SJSA1 (cell line): ENCODE results near the gene CDH18. TPM values are rescaled to one million over a fixed set of nuclear protein-coding genes. Genes with fewer than 3 reads are reported as not detected.

Experiments
- DNase-seq, 2 experiments: peaks; one replicate each; pipeline ENCODE4 v3.0.0-alpha.2; 2015 to 2020; ENCODE audit warnings: low spot score in 2 of 2, low read depth in 1 of 2
- H3K27ac ChIP-seq: fragments of 250-450 bp; sonication (Bioruptor Pico); 2 replicates; pipeline ENCODE4 v1.5.1; 2020; ENCODE audit warnings: mild to moderate bottlenecking, moderate library complexity
- H3K27me3 ChIP-seq: fragments of 250-450 bp; sonication (Bioruptor Pico); replicated peaks from 2 replicates; pipeline ENCODE4 v1.5.1; 2020; ENCODE audit warnings: mild to moderate bottlenecking, moderate library complexity
- H3K36me3 ChIP-seq: fragments of 250-450 bp; sonication (Bioruptor Pico); 2 replicates; pipeline ENCODE4 v1.5.1; 2020; ENCODE audit warnings: mild to moderate bottlenecking
- H3K4me1 ChIP-seq: fragments of 250-450 bp; sonication (Bioruptor Pico); replicated peaks from 2 replicates; pipeline ENCODE4 v1.6.1; 2021; ENCODE audit warnings: mild to moderate bottlenecking
- H3K4me3 ChIP-seq: fragments of 250-450 bp; sonication (Bioruptor Pico); 2 replicates; pipeline ENCODE4 v1.5.1; 2020; ENCODE audit warnings: mild to moderate bottlenecking
- H3K9me3 ChIP-seq: fragments of 250-450 bp; sonication (Bioruptor Pico); replicated peaks from 2 replicates; pipeline ENCODE4 v1.5.1; 2020; ENCODE audit warnings: mild to moderate bottlenecking
- total RNA-seq: library from RNA; depleted of rRNA; stranded (reverse); fragments of >200 nt; shearing (Covaris generic); gene quantifications from 2 replicates; pipeline ENCODE4 v1.2.3, GENCODE V29; 2014

The CDH18 gene
- total RNA-seq, 1 experiment from 2014 or later: not detected

- DNase-seq: no peak
- Histone ChIP-seq H3K9me3 (no peaks in the 10 kb centered on the region), H3K4me1 (no peaks in the 10 kb centered on the region), H3K36me3 (no peaks in the 10 kb centered on the region), H3K4me3 (no peak overlapping the region), H3K27me3 (no peaks in the 10 kb centered on the region), H3K27ac (no peak overlapping the region)
These were observed 371.2 kb downstream of the CDH18 start for GRCh38 chr5:19616701-19617215.

- Histone ChIP-seq H3K4me3 (no peak overlapping the region), H3K4me1 (no peaks in the 10 kb centered on the region), H3K27ac (no peak overlapping the region), H3K9me3 (no peaks in the 10 kb centered on the region), H3K27me3 (no peaks in the 10 kb centered on the region), H3K36me3 (no peaks in the 10 kb centered on the region)
- DNase-seq: no peak
These were observed 372.3 kb downstream of the CDH18 start for GRCh38 chr5:19615661-19616060.

GRCh38 chr5:19615071-19615470, 372.9 kb downstream of the CDH18 start:
- Histone ChIP-seq H3K4me3 (no peak overlapping the region), H3K4me1 (no peaks in the 10 kb centered on the region), H3K9me3 (no peaks in the 10 kb centered on the region), H3K27ac (no peak overlapping the region), H3K36me3 (no peaks in the 10 kb centered on the region), H3K27me3 (no peaks in the 10 kb centered on the region)
- DNase-seq: no peak

- DNase-seq: no peak
- Histone ChIP-seq H3K27me3 (no peaks in the 10 kb centered on the region), H3K36me3 (no peaks in the 10 kb centered on the region), H3K27ac (no peak overlapping the region), H3K9me3 (no peaks in the 10 kb centered on the region), H3K4me3 (no peak overlapping the region), H3K4me1 (no peaks in the 10 kb centered on the region)
These were observed 379.5 kb downstream of the CDH18 start for GRCh38 chr5:19608444-19609002.

GRCh38 chr5:19605846-19606407, 382.1 kb downstream of the CDH18 start:
- no peak for DNase-seq
- H3K9me3 ChIP-seq: no peaks in the 10 kb centered on the region
- H3K27ac ChIP-seq: no peak overlapping the region
- H3K36me3 ChIP-seq: no peaks in the 10 kb centered on the region
- H3K4me1 ChIP-seq: no peaks in the 10 kb centered on the region
- no peak overlapping the region for H3K4me3 ChIP-seq
- no peaks in the 10 kb centered on the region for H3K27me3 ChIP-seq

GRCh38 chr5:19584131-19584530, 403.9 kb downstream of the CDH18 start:
- Histone ChIP-seq H3K27me3 (no peaks in the 10 kb centered on the region), H3K4me1 (no peaks in the 10 kb centered on the region), H3K9me3 (peaks cover 3% of the 10 kb centered on the region; the same call in 1 of the 2 replicates), H3K36me3 (no peaks in the 10 kb centered on the region), H3K4me3 (no peak overlapping the region), H3K27ac (no peak overlapping the region)
- no peak for DNase-seq

- DNase-seq: no peak
These were observed 410.1 kb downstream of the CDH18 start for GRCh38 chr5:19577882-19578281.

GRCh38 chr5:19568004-19568403, 420.0 kb downstream of the CDH18 start:
- peaks cover 7% of the 10 kb centered on the region; the same call in 1 of the 2 replicates for H3K9me3 ChIP-seq
- no peaks in the 10 kb centered on the region for H3K4me1 ChIP-seq
- no peak overlapping the region for H3K27ac ChIP-seq
- H3K27me3 ChIP-seq: no peaks in the 10 kb centered on the region
- no peaks in the 10 kb centered on the region for H3K36me3 ChIP-seq
- no peak for DNase-seq
- no peak overlapping the region for H3K4me3 ChIP-seq

More at GRCh38 chr5:19577882-19578281, 410.1 kb downstream of the CDH18 start:
- H3K36me3 ChIP-seq: no peaks in the 10 kb centered on the region
- no peaks in the 10 kb centered on the region for H3K9me3 ChIP-seq
- H3K4me3 ChIP-seq: no peak overlapping the region
- no peaks in the 10 kb centered on the region for H3K4me1 ChIP-seq
- no peaks in the 10 kb centered on the region for H3K27me3 ChIP-seq
- no peak overlapping the region for H3K27ac ChIP-seq

GRCh38 chr5:19565466-19565865, 422.5 kb downstream of the CDH18 start:
- H3K4me1 ChIP-seq: no peaks in the 10 kb centered on the region
- H3K4me3 ChIP-seq: no peak overlapping the region
- H3K27ac ChIP-seq: no peak overlapping the region
- DNase-seq: no peak
- H3K36me3 ChIP-seq: no peaks in the 10 kb centered on the region
- no peaks in the 10 kb centered on the region for H3K27me3 ChIP-seq
- peaks cover 3% of the 10 kb centered on the region; the same call in 1 of the 2 replicates for H3K9me3 ChIP-seq

- no peak overlapping the region for H3K4me3 ChIP-seq
- H3K4me1 ChIP-seq: no peaks in the 10 kb centered on the region
- no peak overlapping the region for H3K27ac ChIP-seq
- DNase-seq: no peak
- H3K36me3 ChIP-seq: no peaks in the 10 kb centered on the region
- peaks cover 6% of the 10 kb centered on the region; the same call in 1 of the 2 replicates for H3K9me3 ChIP-seq
- no peaks in the 10 kb centered on the region for H3K27me3 ChIP-seq
These were observed 424.0 kb downstream of the CDH18 start for GRCh38 chr5:19564036-19564435.

- Histone ChIP-seq H3K4me3 (no peak overlapping the region), H3K27ac (no peak overlapping the region), H3K36me3 (no peaks in the 10 kb centered on the region), H3K4me1 (no peaks in the 10 kb centered on the region), H3K9me3 (0 out of 2 replicates have a peak, but pooled peaks cover 3% of the 10 kb centered on the region), H3K27me3 (no peaks in the 10 kb centered on the region)
- DNase-seq: no peak
These were observed 432.1 kb downstream of the CDH18 start for GRCh38 chr5:19555876-19556275.

GRCh38 chr5:19555436-19555835, 432.6 kb downstream of the CDH18 start:
- Histone ChIP-seq H3K36me3 (no peaks in the 10 kb centered on the region), H3K27ac (no peak overlapping the region), H3K4me1 (no peaks in the 10 kb centered on the region), H3K4me3 (no peak overlapping the region), H3K9me3 (0 out of 2 replicates have a peak, but pooled peaks cover 3% of the 10 kb centered on the region), H3K27me3 (no peaks in the 10 kb centered on the region)
- DNase-seq: no peak

GRCh38 chr5:19554524-19554923, 433.5 kb downstream of the CDH18 start:
- no peaks in the 10 kb centered on the region for H3K36me3 ChIP-seq
- DNase-seq: no peak

GRCh38 chr5:19547640-19548039, 440.4 kb downstream of the CDH18 start:
- no peak overlapping the region for H3K4me3 ChIP-seq
- H3K9me3 ChIP-seq: 0 out of 2 replicates have a peak, but pooled peaks cover 8% of the 10 kb centered on the region
- no peak for DNase-seq
- H3K4me1 ChIP-seq: no peaks in the 10 kb centered on the region
- no peak overlapping the region for H3K27ac ChIP-seq
- no peaks in the 10 kb centered on the region for H3K27me3 ChIP-seq
- no peaks in the 10 kb centered on the region for H3K36me3 ChIP-seq

More at GRCh38 chr5:19554524-19554923, 433.5 kb downstream of the CDH18 start:
- Histone ChIP-seq H3K27me3 (no peaks in the 10 kb centered on the region), H3K9me3 (0 out of 2 replicates have a peak, but pooled peaks cover 3% of the 10 kb centered on the region), H3K4me1 (no peaks in the 10 kb centered on the region), H3K27ac (no peak overlapping the region), H3K4me3 (no peak overlapping the region)
